Sigmoid colon (tissue), 7 donors: Measurements from ENCODE around the gene DBN1. TPM values are rescaled to one million over a fixed set of nuclear protein-coding genes. Genes with fewer than 3 reads are reported as not detected.

ENCODE experiments used
- DNase-seq: peaks from one replicate; pipeline ENCODE4 v3.0.0-alpha.2; 2019
- H3K27ac ChIP-seq, 4 donors: fragments of 200-600 bp; sonication (generic); one replicate each; pipeline ENCODE4 v1.5.1; 2016 to 2019; ENCODE audit warnings: mild to moderate bottlenecking in 1 of 4
- H3K27me3 ChIP-seq, 3 donors: fragments of 200-600 bp; sonication (generic); one replicate each; pipeline ENCODE4 v1.5.1; 2019; ENCODE audit warnings: mild to moderate bottlenecking in 1 of 3
- H3K36me3 ChIP-seq, 4 donors: fragments of 200-600 bp; sonication (generic); one replicate each; pipeline ENCODE4 v1.5.1; 2016 to 2019
- H3K4me1 ChIP-seq, 4 donors: fragments of 200-600 bp; sonication (generic); one replicate each; pipeline ENCODE4 v1.5.1; 2017 to 2019
- H3K4me3 ChIP-seq, 4 donors: fragments of 200-600 bp; sonication (generic); one replicate each; pipeline ENCODE4 v1.5.1; 2017 to 2019; ENCODE audit warnings: mild to moderate bottlenecking in 2 of 4, moderate library complexity in 1 of 4
- H3K9me3 ChIP-seq, 4 donors: fragments of 200-600 bp in 3 of 4; sonication (generic) in 3 of 4; one replicate each; pipeline versions ENCODE4 v1.5.1 to v1.6.1; 2013 to 2019
- CTCF ChIP-seq, 4 experiments: fragments of 450-650 bp in 3 of 4; fragments of 200-600 bp in 1 of 4; IDR thresholded peaks; one replicate each; pipeline ENCODE4 v1.5.1; 2016 to 2019; ENCODE audit warnings: antibody characterized with exemption in 4 of 4, mild to moderate bottlenecking in 3 of 4, moderate library complexity in 2 of 4
- EP300 ChIP-seq, 4 donors: sonication (generic); formaldehyde crosslinking; IDR thresholded peaks; one replicate each; pipeline ENCODE4 v1.6.1; 2017; ENCODE audit warnings: antibody characterized with exemption in 4 of 4
- POLR2A ChIP-seq, 2 donors: fragments of 450-650 bp; IDR thresholded peaks; one replicate each; pipeline ENCODE4 v1.6.1; 2016; ENCODE audit warnings: antibody characterized with exemption in 2 of 2, mild to moderate bottlenecking in 2 of 2, moderate library complexity in 2 of 2
- POLR2AphosphoS5 ChIP-seq, 4 donors: sonication (generic); formaldehyde crosslinking; IDR thresholded peaks; one replicate each; pipeline ENCODE4 v1.6.1; 2017; ENCODE audit warnings: antibody characterized with exemption in 4 of 4
- WGBS, 2 donors: extraction: QIAGEN DNeasy Blood & Tissue Kit; methylation state at CpG; one replicate each; pipeline ENCODE4 v1.1.7; 2013; 5-methylcytosine and 5-hydroxymethylcytosine counted together
- intact Hi-C: fragments of 100-400 bp; cut with DNase I; formaldehyde crosslinking; loops from one replicate; pipeline ENCODE4 v1.15.1; 2023
- polyA plus RNA-seq, 3 donors: library from polyadenylated mRNA; stranded (reverse); fragments of 200-250 nt; gene quantifications; one replicate each; pipeline ENCODE4 v1.2.3, GENCODE V29; 2013
- total RNA-seq, 4 donors: library from RNA; depleted of rRNA; stranded (reverse); fragments of >200 nt; gene quantifications; one replicate each; pipeline ENCODE4 v1.1.0, GENCODE V29; 2016
- donor health status: healthy with polysubstance abuse.
- donor health status: Bipolar disorder and iron deficiency.
- donor health status: healthy.

The DBN1 gene
- total and polyA plus RNA-seq, 7 donors, result 6.0 to 100.0 (median 54.8) TPM

DNA sequence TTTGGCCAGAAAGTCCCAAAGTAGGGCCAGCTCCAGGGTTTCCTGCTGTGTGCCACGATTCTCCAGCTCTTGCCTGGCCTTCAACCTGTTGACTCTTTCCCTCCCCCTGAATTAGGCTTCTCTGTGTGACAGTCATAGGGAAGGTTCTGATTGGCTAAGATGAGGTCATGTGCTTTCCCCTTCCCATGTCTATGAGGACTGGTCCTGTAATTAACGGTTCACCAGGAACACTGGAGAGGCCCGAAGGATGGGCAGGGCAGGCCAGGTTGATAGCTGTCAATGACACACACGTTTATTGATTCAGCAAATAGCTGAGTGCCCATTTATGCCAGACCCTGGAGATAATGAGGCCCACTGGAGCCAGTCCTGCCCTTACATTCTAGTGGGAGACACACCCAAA lies 35.8 kb downstream of the DBN1 start:
- WGBS, 2 donors, result 46 to 78% methylated on average over 4 of the region's 4 CpGs
- no peak for DNase-seq
- Histone ChIP-seq H3K4me3 (no peak overlapping the region), H3K9me3 (no peaks in the 10 kb centered on the region), H3K36me3 (peaks cover 36 to 80% (median 45%) of the 10 kb centered on the region in 4 donors), H3K4me1 (peaks cover 0 to 2% (median under 1%) of the 10 kb centered on the region in 4 donors), H3K27me3 (no peaks in the 10 kb centered on the region), H3K27ac (no peak overlapping the region)
- TF ChIP-seq POLR2A (IDR thresholded peaks at IDR 0.05), result no peak
- intact Hi-C loops, result no loop called here

- Histone ChIP-seq H3K4me1 (peaks cover 0 to 17% (median 6%) of the 10 kb centered on the region in 4 donors), H3K27me3 (no peaks in the 10 kb centered on the region), H3K9me3 (no peaks in the 10 kb centered on the region), H3K4me3 (no peak overlapping the region), H3K36me3 (peaks cover 28 to 80% (median 52%) of the 10 kb centered on the region in 4 donors), H3K27ac (no peak overlapping the region)
- TF ChIP-seq CTCF (IDR thresholded peaks at IDR 0.05), result no peak
- no peak for TF ChIP-seq POLR2AphosphoS5 (IDR thresholded peaks at IDR 0.05)
- TF ChIP-seq EP300 (IDR thresholded peaks at IDR 0.05), result no peak
- no peak for TF ChIP-seq POLR2A (IDR thresholded peaks at IDR 0.05)
- intact Hi-C loops, result no loop called here
- no peak for DNase-seq
- WGBS, 2 donors, result 94 to 97% methylated on average over 37 of the region's 37 CpGs
Observed at GRCh38 chr5:177435847-177436536, 37.4 kb downstream of the DBN1 start.

- H3K4me3 ChIP-seq, result no peak overlapping the region
- H3K9me3 ChIP-seq, result no peaks in the 10 kb centered on the region
- intact Hi-C loops, result no loop called here
- H3K27me3 ChIP-seq, result no peaks in the 10 kb centered on the region
- TF ChIP-seq POLR2A (IDR thresholded peaks at IDR 0.05) (no peak), EP300 (IDR thresholded peaks at IDR 0.05) (no peak), CTCF (IDR thresholded peaks at IDR 0.05) (no peak), POLR2AphosphoS5 (IDR thresholded peaks at IDR 0.05) (no peak)
- DNase-seq, result no peak
- peaks cover 25 to 78% (median 56%) of the 10 kb centered on the region in 4 donors for H3K36me3 ChIP-seq
- no peak overlapping the region for H3K27ac ChIP-seq
- H3K4me1 ChIP-seq, result peaks cover 0 to 17% (median 6%) of the 10 kb centered on the region in 4 donors
- 92% methylated on average over 20 of the region's 20 CpGs for WGBS, 2 donors
Observed at GRCh38 chr5:177434942-177435738, 38.3 kb downstream of the DBN1 start.

- intact Hi-C loops, result no loop called here
- no peak for DNase-seq
- 84 to 90% methylated on average over 8 of the region's 8 CpGs for WGBS, 2 donors
- no peaks in the 10 kb centered on the region for H3K9me3 ChIP-seq
- no peak overlapping the region for H3K4me3 ChIP-seq
- H3K27me3 ChIP-seq, result no peaks in the 10 kb centered on the region
- no peak overlapping the region for H3K27ac ChIP-seq
- H3K36me3 ChIP-seq, result peaks cover 25 to 78% (median 56%) of the 10 kb centered on the region in 4 donors
- no peak for TF ChIP-seq POLR2A (IDR thresholded peaks at IDR 0.05)
- TF ChIP-seq EP300 (IDR thresholded peaks at IDR 0.05), result no peak
- no peak for TF ChIP-seq POLR2AphosphoS5 (IDR thresholded peaks at IDR 0.05)
- no peak for TF ChIP-seq CTCF (IDR thresholded peaks at IDR 0.05)
- H3K4me1 ChIP-seq, result peaks cover 0 to 17% (median 7%) of the 10 kb centered on the region in 4 donors
Observed at GRCh38 chr5:177434437-177434836, 39.0 kb downstream of the DBN1 start.

- Histone ChIP-seq H3K4me1 (peaks cover 0 to 20% (median 14%) of the 10 kb centered on the region in 4 donors), H3K27me3 (no peaks in the 10 kb centered on the region), H3K4me3 (no peak overlapping the region), H3K9me3 (no peaks in the 10 kb centered on the region), H3K27ac (no peak overlapping the region), H3K36me3 (peaks cover 25 to 78% (median 56%) of the 10 kb centered on the region in 4 donors)
- DNase-seq, result no peak
- intact Hi-C loops, result no loop called here
- WGBS, 2 donors, result 92% methylated on average over 29 of the region's 29 CpGs
- no peak for TF ChIP-seq EP300 (IDR thresholded peaks at IDR 0.05)
- no peak for TF ChIP-seq POLR2AphosphoS5 (IDR thresholded peaks at IDR 0.05)
- TF ChIP-seq POLR2A (IDR thresholded peaks at IDR 0.05), result no peak
Observed at GRCh38 chr5:177433658-177434217, 39.7 kb downstream of the DBN1 start.
